ENCODE results near the gene ADAMTS10. TPM values are rescaled to one million over a fixed set of nuclear protein-coding genes. Genes with fewer than 3 reads are reported as not detected.

Gene ADAMTS10
- total RNA-seq, 2 experiments from 2014 or later, result not detected

DNA sequence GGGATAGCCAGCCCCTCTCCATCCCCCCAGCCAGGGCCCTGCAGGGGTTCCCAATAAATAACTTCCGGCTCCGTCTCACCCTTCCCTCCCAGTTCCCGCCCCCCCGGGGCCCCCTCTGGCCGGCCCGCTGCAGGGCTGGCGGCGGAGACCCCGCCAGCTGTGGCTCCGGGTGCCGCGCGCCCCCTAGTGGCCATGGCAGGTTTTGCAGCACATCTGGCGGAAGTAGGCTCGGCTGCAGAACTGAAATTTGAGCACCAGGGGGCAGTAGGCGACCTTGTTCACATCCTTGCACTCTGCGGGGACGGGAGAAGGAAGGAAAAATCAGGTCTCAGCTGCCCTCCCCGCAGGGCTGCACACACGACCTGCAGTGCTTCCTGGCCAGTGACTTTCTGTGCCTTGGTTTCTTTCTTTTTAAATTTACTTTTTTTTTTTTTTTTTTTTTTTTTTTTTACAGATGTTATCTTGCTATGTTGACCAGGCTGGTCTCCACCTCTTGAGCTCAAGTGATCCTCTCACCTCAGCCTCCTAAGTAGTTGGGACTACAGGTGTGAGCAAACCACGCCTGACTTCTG is 29.7 kb downstream of the ADAMTS10 start:
- no peak for TF ChIP-seq EZH2phosphoT487 (IDR thresholded peaks at IDR 0.05; ENCODE audit: borderline replicate concordance, low read depth, low read length)
- TF ChIP-seq, protein P1, sequence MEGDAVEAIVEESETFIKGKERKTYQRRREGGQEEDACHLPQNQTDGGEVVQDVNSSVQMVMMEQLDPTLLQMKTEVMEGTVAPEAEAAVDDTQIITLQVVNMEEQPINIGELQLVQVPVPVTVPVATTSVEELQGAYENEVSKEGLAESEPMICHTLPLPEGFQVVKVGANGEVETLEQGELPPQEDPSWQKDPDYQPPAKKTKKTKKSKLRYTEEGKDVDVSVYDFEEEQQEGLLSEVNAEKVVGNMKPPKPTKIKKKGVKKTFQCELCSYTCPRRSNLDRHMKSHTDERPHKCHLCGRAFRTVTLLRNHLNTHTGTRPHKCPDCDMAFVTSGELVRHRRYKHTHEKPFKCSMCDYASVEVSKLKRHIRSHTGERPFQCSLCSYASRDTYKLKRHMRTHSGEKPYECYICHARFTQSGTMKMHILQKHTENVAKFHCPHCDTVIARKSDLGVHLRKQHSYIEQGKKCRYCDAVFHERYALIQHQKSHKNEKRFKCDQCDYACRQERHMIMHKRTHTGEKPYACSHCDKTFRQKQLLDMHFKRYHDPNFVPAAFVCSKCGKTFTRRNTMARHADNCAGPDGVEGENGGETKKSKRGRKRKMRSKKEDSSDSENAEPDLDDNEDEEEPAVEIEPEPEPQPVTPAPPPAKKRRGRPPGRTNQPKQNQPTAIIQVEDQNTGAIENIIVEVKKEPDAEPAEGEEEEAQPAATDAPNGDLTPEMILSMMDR (conservative IDR thresholded peaks at IDR 0.05; ENCODE audit: low read length), result peak; percentile 98
- Histone ChIP-seq H3K36me3 (ENCODE audit: insufficient read depth, low read length) (no peaks in the 10 kb centered on the region), H3K27ac (ENCODE audit: low read depth, low read length, poor library complexity, severe bottlenecking) (no peak overlapping the region), H3K4me3 (ENCODE audit: low read depth, low read length, poor library complexity, severe bottlenecking) (no peak overlapping the region), H2AFZ (ENCODE audit: low read length) (no peak overlapping the region), H3K9me2 (ENCODE audit: insufficient read depth, low read length) (no peaks in the 10 kb centered on the region), H3K79me2 (ENCODE audit: insufficient read depth, low read depth, low read length) (no peaks in the 10 kb centered on the region), H3K9me3 (ENCODE audit: low read length) (no peaks in the 10 kb centered on the region), H3K4me2 (ENCODE audit: low read length) (peak overlapping the region; percentile 30; the same call in 1 of the 2 replicates), H3K4me1 (ENCODE audit: insufficient read depth, low read length, poor library complexity, severe bottlenecking) (peaks cover 18% of the 10 kb centered on the region), H4K20me1 (ENCODE audit: insufficient read depth, low read length) (no peaks in the 10 kb centered on the region)
- ChIA-PET CTCF (ENCODE audit: unreplicated experiment) (no interaction called here), POLR2A (no interaction called here)
- intact Hi-C loops (cut with micrococcal nuclease; ENCODE audit: unreplicated experiment), result loop anchor here (2.0 to 5.0 kb wide), 2 partner anchors 68 to 226 kb away; partner anchors contain the start of gene ZNF414
- DNase-seq (ENCODE audit: low spot score), result peak; percentile 84
- no TSS peak for BruUV-seq (replicated peaks)

GRCh38 chr19:8578642-8579265 is 31.8 kb downstream of the ADAMTS10 start:
- ChIA-PET POLR2A (interaction anchor here (0.5 to 1.4 kb wide), 4 partner anchors 10 to 166 kb away, joined by 3 to 4 read pairs (median 3); partner anchors contain the start of gene MARCHF2), CTCF (ENCODE audit: unreplicated experiment) (interaction anchor here (1.1 kb wide), 1 partner anchor 8 kb away, joined by 6 read pairs; no protein-coding TSS in a partner anchor)
- Histone ChIP-seq H3K27ac (ENCODE audit: low read depth, low read length, poor library complexity, severe bottlenecking) (no peak overlapping the region), H3K4me3 (ENCODE audit: low read depth, low read length, poor library complexity, severe bottlenecking) (no peak overlapping the region), H3K9me2 (ENCODE audit: insufficient read depth, low read length) (no peaks in the 10 kb centered on the region), H3K9me3 (ENCODE audit: low read length) (no peaks in the 10 kb centered on the region), H3K4me2 (ENCODE audit: low read length) (no peak overlapping the region), H4K20me1 (ENCODE audit: insufficient read depth, low read length) (no peaks in the 10 kb centered on the region), H3K79me2 (ENCODE audit: insufficient read depth, low read depth, low read length) (no peaks in the 10 kb centered on the region), H3K4me1 (ENCODE audit: insufficient read depth, low read length, poor library complexity, severe bottlenecking) (peaks cover 18% of the 10 kb centered on the region), H3K36me3 (ENCODE audit: insufficient read depth, low read length) (no peaks in the 10 kb centered on the region), H2AFZ (ENCODE audit: low read length) (no peak overlapping the region)
- BruUV-seq (replicated peaks), result no TSS peak
- TF ChIP-seq EZH2phosphoT487 (IDR thresholded peaks at IDR 0.05; ENCODE audit: borderline replicate concordance, low read depth, low read length), result no peak
- TF ChIP-seq, protein P1 (conservative IDR thresholded peaks at IDR 0.05; ENCODE audit: low read length), result peak; percentile 98
- intact Hi-C loops (cut with micrococcal nuclease; ENCODE audit: unreplicated experiment), result loop anchor here (2.0 kb wide), 1 partner anchor 166 kb away; the partner anchor contains the start of gene MARCHF2
- peak; percentile 75 for DNase-seq (ENCODE audit: low spot score)

Measured in OCI-LY7 (cell line).